Activated CD4-positive, alpha-beta T cell treated with anti-CD3 and anti-CD28 coated beads for 24 hours (primary cell): ENCODE measurements around the gene NAGPA.
"Not testable (repeated sequence)": the region's sequence is repeated elsewhere in the genome, so short reads cannot be mapped to it uniquely, and the experiment has no call there.

ENCODE experiments used
- DNase-seq, 2 donors: peaks; one replicate each; pipeline ENCODE4 v3.0.0-alpha.2; 2020; ENCODE audit warnings: low read depth in 2 of 2

The NAGPA gene, protein sequence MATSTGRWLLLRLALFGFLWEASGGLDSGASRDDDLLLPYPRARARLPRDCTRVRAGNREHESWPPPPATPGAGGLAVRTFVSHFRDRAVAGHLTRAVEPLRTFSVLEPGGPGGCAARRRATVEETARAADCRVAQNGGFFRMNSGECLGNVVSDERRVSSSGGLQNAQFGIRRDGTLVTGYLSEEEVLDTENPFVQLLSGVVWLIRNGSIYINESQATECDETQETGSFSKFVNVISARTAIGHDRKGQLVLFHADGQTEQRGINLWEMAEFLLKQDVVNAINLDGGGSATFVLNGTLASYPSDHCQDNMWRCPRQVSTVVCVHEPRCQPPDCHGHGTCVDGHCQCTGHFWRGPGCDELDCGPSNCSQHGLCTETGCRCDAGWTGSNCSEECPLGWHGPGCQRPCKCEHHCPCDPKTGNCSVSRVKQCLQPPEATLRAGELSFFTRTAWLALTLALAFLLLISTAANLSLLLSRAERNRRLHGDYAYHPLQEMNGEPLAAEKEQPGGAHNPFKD

GRCh38 chr16:5033256-5034166, at the start of gene NAGPA:
TSS of gene NAGPA (minus strand) at chr16:5033935. CDS start at chr16:5033914, 21 bp downstream.
- DNase-seq = peak; percentile 67 to 73

- not testable (repeated sequence) for DNase-seq
Measured at GRCh38 chr16:5080996-5081395, 47.3 kb upstream of the NAGPA start.

DNA sequence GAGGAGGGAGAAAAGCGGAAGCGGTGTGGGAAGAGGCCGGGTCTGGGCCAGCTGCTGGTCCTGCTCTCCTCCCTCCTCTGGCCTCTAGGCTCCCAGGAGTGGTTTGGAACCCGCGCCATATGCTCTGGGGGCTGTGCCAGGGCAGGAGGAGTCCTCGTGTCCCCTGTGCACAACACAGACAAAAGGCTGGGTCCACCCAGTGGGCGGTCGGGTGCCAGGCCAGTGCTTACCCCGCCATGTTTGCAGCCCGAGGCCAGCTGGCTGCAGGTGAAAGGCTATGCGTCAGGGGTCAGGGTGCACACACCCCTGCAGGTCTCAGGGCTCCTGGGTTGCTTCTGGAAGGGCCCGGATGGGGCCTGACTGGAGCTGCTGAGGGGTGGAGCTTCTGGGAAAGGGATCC, 46.7 kb upstream of the NAGPA start:
- DNase-seq = not testable (repeated sequence)

GRCh38 chr16:5078626-5079025, 44.9 kb upstream of the NAGPA start:
- DNase-seq = no peak

DNA sequence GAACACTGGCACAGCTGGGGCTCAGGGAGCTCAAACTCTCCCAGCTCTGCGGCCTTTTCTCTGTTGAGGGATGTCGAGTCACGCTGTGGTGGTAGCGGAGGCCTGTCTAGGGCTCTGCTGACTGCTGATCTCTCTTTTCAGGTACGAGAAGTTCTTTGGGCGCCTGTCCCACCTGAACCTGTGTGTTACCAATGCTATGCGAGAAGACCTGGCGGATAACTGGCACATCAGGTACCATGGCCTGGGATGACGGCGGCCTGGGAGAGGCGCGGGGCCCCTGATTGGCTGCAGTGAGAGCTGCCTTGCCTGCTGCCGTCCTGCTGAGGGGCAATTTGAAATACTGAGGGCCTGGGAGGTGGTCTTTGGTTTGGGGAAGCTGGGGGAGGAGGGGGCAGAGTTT, 43.6 kb upstream of the NAGPA start:
- no peak for DNase-seq

DNA sequence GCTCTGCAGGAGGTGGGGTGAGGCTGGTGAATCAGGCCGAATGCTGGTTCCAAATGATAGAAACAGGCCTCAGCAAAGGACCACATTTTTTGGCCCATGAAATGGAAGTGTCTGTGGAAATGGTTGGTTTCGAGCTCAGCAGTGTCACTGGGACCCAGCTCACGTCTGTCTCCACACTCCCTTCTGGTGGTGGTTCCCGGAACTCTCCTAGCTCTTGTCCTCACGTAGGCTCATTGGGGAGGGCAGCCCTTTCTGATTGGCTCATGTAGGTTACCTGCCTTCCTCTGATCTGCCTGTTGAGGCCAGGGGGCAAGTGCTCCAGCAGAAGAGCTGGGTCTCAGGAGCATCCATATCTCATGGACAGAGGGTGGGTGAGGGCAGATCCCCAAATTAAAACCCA, 41.9 kb upstream of the NAGPA start:
- DNase-seq = no peak

DNA sequence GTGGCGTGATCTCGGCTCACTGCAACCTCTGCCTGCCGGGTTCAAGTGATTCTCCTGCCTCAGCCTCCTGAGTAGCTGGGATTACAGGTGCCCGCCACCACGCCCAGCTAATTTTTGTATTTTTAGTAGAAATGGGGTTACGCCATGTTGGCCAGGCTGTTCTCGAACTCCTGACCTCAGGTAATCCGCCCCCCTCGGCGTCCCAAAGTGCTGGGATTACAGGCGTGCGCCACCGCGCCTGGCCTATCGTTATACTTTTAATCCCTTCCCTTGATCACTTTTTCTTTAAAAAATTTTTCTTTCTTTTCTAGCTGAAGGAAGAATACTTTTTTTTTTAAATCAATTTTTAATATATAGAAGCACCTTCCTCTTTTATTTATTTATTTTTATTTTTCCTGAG, 40.0 kb upstream of the NAGPA start:
- DNase-seq = not testable (repeated sequence)

GRCh38 chr16:5073279-5073629, 39.5 kb upstream of the NAGPA start:
- no peak for DNase-seq

- no peak for DNase-seq
Measured at GRCh38 chr16:5072334-5073278, 38.9 kb upstream of the NAGPA start.

DNA sequence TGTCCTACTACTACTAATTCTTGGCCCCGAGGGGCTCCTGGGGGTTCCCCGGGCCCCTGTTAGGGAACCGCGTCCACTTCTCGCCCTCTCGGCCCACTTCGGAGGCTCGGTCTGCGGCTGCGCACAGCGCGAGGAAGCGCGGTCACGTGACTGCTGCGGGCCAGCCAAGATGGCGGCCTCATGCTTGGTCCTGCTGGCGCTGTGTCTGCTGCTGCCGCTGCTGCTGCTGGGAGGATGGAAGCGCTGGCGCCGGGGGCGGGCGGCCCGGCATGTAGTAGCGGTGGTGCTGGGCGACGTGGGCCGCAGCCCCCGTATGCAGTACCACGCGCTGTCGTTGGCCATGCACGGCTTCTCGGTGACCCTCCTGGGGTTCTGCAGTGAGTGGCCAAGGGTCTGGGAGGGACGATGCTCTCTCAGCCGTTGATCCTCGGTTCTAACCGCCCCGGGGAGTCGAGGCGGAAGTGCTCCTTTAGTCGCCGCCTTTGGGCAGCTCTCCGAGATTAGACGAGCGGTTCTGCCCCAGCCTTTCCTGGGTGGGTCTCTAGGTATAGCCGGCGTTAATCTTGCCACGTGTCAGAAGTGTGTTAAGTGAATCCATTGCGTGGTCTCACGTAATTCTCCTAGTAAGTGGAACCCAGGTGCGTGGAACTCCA, 38.1 kb upstream of the NAGPA start, which contains the start of gene ALG1:
ALG1 (plus strand) TSS at position 163 of the 653 bp plus-strand sequence; CDS start at position 170, 7 bp downstream.
- peak; percentile 82 to 84 for DNase-seq

GRCh38 chr16:5071341-5071680, 37.6 kb upstream of the NAGPA start:
- no peak for DNase-seq

DNA sequence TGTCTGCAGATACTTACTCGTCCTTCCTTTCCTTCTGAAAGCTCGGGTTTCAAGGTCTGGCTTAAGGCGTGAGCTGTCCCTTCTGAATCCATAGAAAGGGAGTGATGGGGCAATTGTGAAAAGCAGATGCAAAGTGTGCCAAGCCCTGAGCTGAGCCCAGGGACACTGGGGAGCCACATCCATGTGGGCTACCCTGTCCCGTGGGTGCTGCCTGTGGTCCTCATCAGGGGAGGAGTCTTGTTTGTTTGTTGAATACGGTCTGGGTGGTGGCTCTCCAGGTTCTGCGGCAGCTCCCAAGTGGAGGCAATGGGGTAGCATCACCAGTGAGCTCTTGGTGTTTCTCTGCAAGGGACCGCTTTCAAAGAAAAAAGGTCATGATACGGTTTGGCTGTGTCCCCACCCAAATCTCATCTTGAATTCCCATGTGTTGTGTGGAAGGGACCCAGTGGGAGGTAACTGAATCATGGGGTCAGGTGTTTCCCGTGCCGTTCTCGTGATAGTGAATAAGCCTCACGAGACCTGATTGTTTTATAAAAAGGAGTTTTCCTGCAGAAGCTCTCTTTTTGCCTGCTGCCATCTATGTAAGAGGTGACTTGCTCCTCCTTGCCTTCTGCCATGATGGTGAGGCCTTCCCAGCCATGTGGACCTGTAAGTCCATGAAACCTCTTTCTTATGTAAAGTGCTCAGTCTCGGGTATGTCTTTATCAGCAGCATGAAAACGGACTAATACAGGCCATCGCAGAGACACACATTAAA, 36.9 kb upstream of the NAGPA start:
- no peak for DNase-seq

- DNase-seq = no peak
Measured at GRCh38 chr16:5069854-5070253, 36.1 kb upstream of the NAGPA start.

DNA sequence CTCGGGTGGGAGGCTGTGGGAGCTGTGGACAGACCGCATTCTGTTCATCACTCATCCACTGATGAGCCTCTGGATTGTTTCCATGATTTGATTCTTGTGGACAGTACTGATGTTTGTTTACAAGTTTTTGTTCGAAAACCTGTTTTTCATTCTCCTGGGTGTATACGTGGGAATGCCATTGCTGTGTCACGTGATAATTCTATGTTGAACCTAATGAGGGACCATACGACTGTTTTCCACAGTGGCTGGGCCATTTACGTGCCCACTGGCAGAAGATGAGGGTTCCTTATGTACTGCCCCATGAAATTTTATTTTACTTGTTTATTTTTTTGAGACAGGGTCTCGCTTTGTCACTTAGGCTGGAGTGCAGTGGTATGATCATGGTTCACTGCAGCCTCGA, 35.3 kb upstream of the NAGPA start:
- DNase-seq = no peak

DNA sequence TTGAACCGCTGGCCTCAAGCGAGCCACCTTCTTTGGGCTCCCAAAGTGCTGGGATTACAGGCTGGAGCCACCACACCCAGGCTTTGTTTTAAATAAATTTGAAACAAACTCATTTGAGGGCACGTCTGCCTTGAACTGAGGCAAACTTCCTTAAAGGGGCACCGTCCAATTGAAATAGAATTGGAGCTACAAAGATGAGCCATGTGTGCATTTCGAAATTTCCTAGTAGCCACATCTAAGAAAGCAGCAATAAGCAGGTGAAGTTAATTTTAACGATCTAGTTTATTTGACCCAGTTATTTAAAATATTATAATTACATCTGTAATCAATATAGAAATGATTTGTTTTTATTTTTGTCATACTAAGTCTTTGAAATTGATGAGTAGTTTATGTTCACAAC, 32.8 kb upstream of the NAGPA start:
- no peak for DNase-seq

GRCh38 chr16:5065813-5066212, 32.1 kb upstream of the NAGPA start, which contains the start of gene C16orf89:
TSS of gene C16orf89 (minus strand) at chr16:5065956. CDS start at chr16:5065908, 48 bp downstream.
- no peak for DNase-seq

DNA sequence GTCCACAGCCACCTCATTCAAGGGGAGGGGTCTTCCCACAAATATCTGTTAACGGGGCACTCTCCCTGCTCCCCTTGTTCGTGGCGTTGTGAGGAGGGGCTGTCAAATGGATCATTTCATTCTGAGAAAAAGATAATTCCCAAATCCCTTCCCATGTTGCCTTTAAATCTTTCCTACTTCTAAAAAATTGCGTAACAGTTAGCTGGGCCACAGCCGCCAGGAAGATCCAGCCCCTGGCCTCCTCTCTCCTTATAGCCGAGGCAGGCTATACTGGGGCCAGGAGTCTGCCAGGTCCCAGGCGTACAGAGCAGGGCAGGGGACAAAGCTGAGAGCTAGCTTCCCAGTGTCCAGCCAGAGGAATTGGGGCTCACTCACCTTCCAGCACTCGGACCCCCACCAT, 31.6 kb upstream of the NAGPA start:
- no peak for DNase-seq

- DNase-seq = no peak
Measured at GRCh38 chr16:5064915-5065314, 31.2 kb upstream of the NAGPA start.

DNA sequence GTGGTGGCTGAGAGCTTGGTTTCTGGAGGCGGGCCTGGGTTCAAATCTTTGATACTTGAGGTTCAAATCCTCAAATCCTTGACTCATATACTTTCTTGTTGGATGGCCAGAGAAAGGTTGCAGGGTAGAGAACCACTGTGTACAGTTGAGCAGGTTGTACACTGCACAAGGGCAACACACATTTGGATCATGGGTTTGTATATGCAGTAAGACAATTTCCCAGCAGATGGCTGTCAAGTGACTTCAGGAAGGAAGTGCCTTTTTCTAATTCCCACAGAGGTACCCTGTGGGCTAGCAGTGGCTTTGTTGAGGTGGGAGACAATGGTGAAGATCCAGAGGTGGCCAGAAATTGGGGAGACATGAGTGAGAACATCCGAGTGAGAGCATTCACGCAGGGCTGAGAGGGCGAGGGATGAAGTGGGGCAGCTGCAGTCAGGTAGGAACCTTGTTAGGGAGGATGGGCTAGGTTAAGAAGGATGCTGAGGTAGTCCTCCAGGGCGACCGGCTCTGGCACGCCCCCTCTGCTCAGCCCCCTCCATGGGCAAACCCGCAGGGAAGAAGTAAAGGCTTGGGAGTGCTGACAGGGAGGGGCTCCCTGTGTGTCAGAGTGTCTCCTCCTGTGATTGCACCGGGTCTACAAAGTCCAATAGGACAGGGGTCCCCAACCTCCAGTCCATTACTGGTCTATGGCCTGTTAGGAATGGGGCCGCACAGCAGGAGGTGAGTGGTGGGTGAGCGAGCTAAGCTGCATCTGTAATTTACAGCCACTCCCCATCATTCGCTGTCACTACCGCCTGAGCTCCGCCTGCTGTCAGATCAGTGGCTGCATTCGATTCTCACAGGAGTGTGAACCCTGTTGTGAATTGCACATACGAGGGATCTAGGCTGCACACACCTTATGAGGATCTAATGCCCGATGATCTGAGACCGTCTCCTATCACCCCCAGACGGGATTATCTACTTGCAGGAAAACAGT, 29.3 kb upstream of the NAGPA start:
- no peak for DNase-seq
